Activated gamma-delta T cell treated with anti-CD3 and anti-CD28 coated beads, Interleukin-2, amount 50 U/mL, for 16 hours (primary cell): ENCODE measurements around the gene VIM.
"Not testable (repeated sequence)": the region's sequence is repeated elsewhere in the genome, so short reads cannot be mapped to it uniquely, and the experiment has no call there.

Experiments
- DNase-seq: peaks from one replicate; pipeline ENCODE4 v3.0.0-alpha.2; 2020; ENCODE audit warnings: low read depth

Gene VIM

GRCh38 chr10:17256627-17257026, 28.6 kb downstream of the VIM start:
- DNase-seq: no peak

GRCh38 chr10:17257466-17258321, 29.7 kb downstream of the VIM start:
- DNase-seq: peak; percentile 35

GRCh38 chr10:17262502-17262901, 34.5 kb downstream of the VIM start:
- no peak for DNase-seq

GRCh38 chr10:17263580-17263979, 35.5 kb downstream of the VIM start:
- no peak for DNase-seq

- no peak for DNase-seq
Measured at GRCh38 chr10:17265468-17265867, 37.4 kb downstream of the VIM start.

- DNase-seq: not testable (repeated sequence)
Measured at GRCh38 chr10:17266549-17266948, 38.5 kb downstream of the VIM start.

- DNase-seq: no peak
Measured at GRCh38 chr10:17272648-17273047, 44.6 kb downstream of the VIM start.

- DNase-seq: no peak
Measured at GRCh38 chr10:17273403-17273802, 45.4 kb downstream of the VIM start.

- DNase-seq: no peak
Measured at GRCh38 chr10:17276756-17277424, 48.8 kb downstream of the VIM start.

GRCh38 chr10:17278607-17279240, 50.7 kb downstream of the VIM start:
- DNase-seq: no peak

GRCh38 chr10:17282311-17282710, 54.3 kb downstream of the VIM start:
- no peak for DNase-seq

- no peak for DNase-seq
Measured at GRCh38 chr10:17286562-17287550, 58.8 kb downstream of the VIM start.
